Stimulated activated CD8-positive, alpha-beta memory T cell treated with anti-CD3 and anti-CD28 coated beads, Interleukin-4, amount 100 ng/mL, for 24 hours (primary cell): ENCODE measurements around the gene FHOD3.

Source experiments
- DNase-seq: peaks from one replicate; pipeline ENCODE4 v3.0.0-alpha.2; 2020; ENCODE audit warnings: low read depth

Gene FHOD3

GRCh38 chr18:36629836-36630235 lies 332.3 kb downstream of the FHOD3 start:
- no peak for DNase-seq

GRCh38 chr18:36630917-36631316 lies 333.4 kb downstream of the FHOD3 start:
- no peak for DNase-seq

GRCh38 chr18:36633961-36634412 lies 336.5 kb downstream of the FHOD3 start:
- no peak for DNase-seq

GRCh38 chr18:36634573-36635216 lies 337.2 kb downstream of the FHOD3 start:
- no peak for DNase-seq

- DNase-seq: no peak
Measured at GRCh38 chr18:36635414-36636096, 338.0 kb downstream of the FHOD3 start.

GRCh38 chr18:36636237-36636817 lies 338.8 kb downstream of the FHOD3 start:
- no peak for DNase-seq

- DNase-seq: no peak
Measured at GRCh38 chr18:36638224-36638623, 340.7 kb downstream of the FHOD3 start.

GRCh38 chr18:36640021-36640952 lies 342.8 kb downstream of the FHOD3 start:
- DNase-seq: no peak

GRCh38 chr18:36643061-36643460 lies 345.5 kb downstream of the FHOD3 start:
- DNase-seq: no peak

- DNase-seq: no peak
Measured at GRCh38 chr18:36648803-36649202, 351.3 kb downstream of the FHOD3 start.

- DNase-seq: no peak
Measured at GRCh38 chr18:36649205-36649604, 351.7 kb downstream of the FHOD3 start.

GRCh38 chr18:36650266-36650665 lies 352.8 kb downstream of the FHOD3 start:
- DNase-seq: no peak

GRCh38 chr18:36650906-36651305 lies 353.4 kb downstream of the FHOD3 start:
- no peak for DNase-seq

GRCh38 chr18:36652503-36652902 lies 355.0 kb downstream of the FHOD3 start:
- DNase-seq: no peak

GRCh38 chr18:36653141-36653869 lies 355.8 kb downstream of the FHOD3 start:
- no peak for DNase-seq

- no peak for DNase-seq
Measured at GRCh38 chr18:36653870-36654269, 356.4 kb downstream of the FHOD3 start.

GRCh38 chr18:36655074-36655473 lies 357.6 kb downstream of the FHOD3 start:
- DNase-seq: no peak

- no peak for DNase-seq
Measured at GRCh38 chr18:36655930-36656329, 358.4 kb downstream of the FHOD3 start.

GRCh38 chr18:36658611-36659010 lies 361.1 kb downstream of the FHOD3 start:
- no peak for DNase-seq

- DNase-seq: no peak
Measured at GRCh38 chr18:36660311-36660710, 362.8 kb downstream of the FHOD3 start.

GRCh38 chr18:36661999-36662398 lies 364.5 kb downstream of the FHOD3 start:
- no peak for DNase-seq

- no peak for DNase-seq
Measured at GRCh38 chr18:36663312-36663711, 365.8 kb downstream of the FHOD3 start.
